Spinal cord (tissue), 10 donors: ENCODE data around the gene CWC22. TPM values are rescaled to one million over a fixed set of nuclear protein-coding genes. Genes with fewer than 3 reads are reported as not detected.
A peak's percentile ranks its signal among the peaks of the same experiment; 100 is the strongest.
"Not testable (repeated sequence)": the region's sequence is repeated elsewhere in the genome, so short reads cannot be mapped to it uniquely, and the experiment has no call there.

Experiments
- DNase-seq, 6 donors: peaks; one replicate each; pipeline versions ENCODE4 v3.0.0 to v3.0.0-alpha.2; 2013 to 2015; ENCODE audit warnings: low spot score in 6 of 6, low read depth in 4 of 6
- H3K27ac ChIP-seq: one replicate; pipeline ENCODE4 v1.5.1; 2013; ENCODE audit warnings: low read depth, low read length, control low read depth
- H3K27me3 ChIP-seq: one replicate; pipeline ENCODE4 v1.6.1; 2013; ENCODE audit warnings: low read length; ENCODE audit not compliant: control insufficient read depth, insufficient read depth
- H3K36me3 ChIP-seq: one replicate; pipeline ENCODE4 v1.6.1; 2013; ENCODE audit warnings: low read length; ENCODE audit not compliant: control insufficient read depth, insufficient read depth
- H3K4me1 ChIP-seq: one replicate; pipeline ENCODE4 v1.6.1; 2013; ENCODE audit warnings: low read length; ENCODE audit not compliant: control insufficient read depth, insufficient read depth
- H3K4me3 ChIP-seq: one replicate; pipeline ENCODE4 v1.5.1; 2013; ENCODE audit warnings: low read depth, low read length, control low read depth
- H3K9me3 ChIP-seq: one replicate; pipeline ENCODE4 v1.6.1; 2013; ENCODE audit warnings: low read length; ENCODE audit not compliant: control insufficient read depth, insufficient read depth
- WGBS: methylation state at CpG from one replicate; pipeline ENCODE4 v1.1.5; 2013; ENCODE audit warnings: missing lambda C conversion rate; ENCODE audit not compliant: insufficient coverage; 5-methylcytosine and 5-hydroxymethylcytosine counted together
- long read RNA-seq, 4 donors: transcript quantifications; one replicate each; lab custom pipeline, GENCODE V29; 2026
- polyA plus RNA-seq, 2 donors: library from polyadenylated mRNA; unstranded; fragments of 120-200 nt; gene quantifications; one replicate each; pipeline ENCODE4 v1.2.1, GENCODE V29; 2013; ENCODE audit not compliant: insufficient read length in 2 of 2
- total RNA-seq, 2 donors: library from RNA; depleted of rRNA in 1 of 2; stranded (reverse); fragments of 120-200 nt in 1 of 2; fragments of >200 nt in 1 of 2; gene quantifications; one replicate each; pipeline versions ENCODE4 v1.2.3 to v1.2.4, GENCODE V29; 2013 to 2014
- donor health status: healthy.

The CWC22 gene
- total RNA-seq (10 to 100 TPM; 21.5 to 27.2 TPM), polyA plus RNA-seq (10 to 100 TPM; 17.1 to 20.7 TPM)
- long read RNA-seq, donor 1, partial matches to known transcripts, result 16 of 17 reads
- long read RNA-seq, donor 1, other reads (novel, unspliced or antisense), result 0 of 17 reads
- long read RNA-seq, donor 2, result 0 reads
- long read RNA-seq, donor 3, partial matches to known transcripts, result 0 of 1 reads
- long read RNA-seq, donor 3, other reads (novel, unspliced or antisense), result 0 of 1 reads
- long read RNA-seq, donor 4, partial matches to known transcripts, result 21 of 23 reads
- long read RNA-seq, donor 4, other reads (novel, unspliced or antisense), result 0 of 23 reads

- peak within 1 kb of the TSS; percentile 84 for H3K27ac ChIP-seq
- WGBS, result 0% methylated on average over 36 of the region's 46 CpGs
- no peaks in the 10 kb centered on the region for H3K27me3 ChIP-seq
- peak; percentile 86 to 99 (median 94) for DNase-seq
- H3K4me3 ChIP-seq, result peak within 1 kb of the TSS; percentile 92
- peaks cover 5% of the 10 kb centered on the region for H3K4me1 ChIP-seq
- H3K9me3 ChIP-seq, result no peaks in the 10 kb centered on the region
- no peaks in the 10 kb centered on the region for H3K36me3 ChIP-seq
These were observed at the start of gene CWC22 for GRCh38 chr2:180006781-180007579. TSS of gene CWC22 (minus strand) at chr2:180007297. CDS start at chr2:179993341, 13,956 bp downstream.

DNA sequence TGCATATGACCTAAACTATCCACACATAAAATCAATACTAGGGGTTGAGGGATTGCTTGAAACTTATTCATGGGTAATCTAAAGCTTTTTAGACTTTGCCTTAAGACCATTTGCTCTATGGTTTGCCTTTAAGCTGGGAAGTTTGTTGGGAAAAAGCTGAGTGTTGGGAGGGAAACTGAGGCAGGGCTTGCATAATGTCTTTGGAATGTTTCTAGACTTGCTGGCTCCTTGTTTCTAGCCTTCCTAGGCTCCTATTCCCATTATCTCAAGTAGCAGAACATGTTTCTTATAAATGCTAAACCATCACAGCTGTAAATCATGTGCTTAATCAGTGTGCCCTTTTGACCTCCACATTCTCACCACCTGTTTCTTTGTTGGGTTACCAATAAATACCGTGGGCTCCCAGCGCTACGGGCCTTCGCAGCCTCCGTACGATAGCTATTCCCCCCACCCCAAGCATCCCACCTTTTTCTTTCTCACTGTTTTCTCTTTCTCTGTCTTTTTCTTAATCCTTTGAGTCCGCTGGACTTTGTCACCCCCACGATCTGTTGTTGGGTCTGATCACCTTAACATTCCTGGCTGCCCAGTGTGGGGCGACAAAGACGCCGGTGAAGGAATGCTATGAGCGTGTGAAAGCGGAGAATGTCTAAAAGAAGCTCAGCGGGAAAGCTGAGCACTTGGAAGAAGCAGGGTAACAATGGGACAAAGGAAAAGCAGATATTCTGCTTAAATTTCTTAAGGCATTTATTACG lies 49.4 kb upstream of the CWC22 start:
- Histone ChIP-seq H3K27ac (no peak overlapping the region), H3K4me1 (no peaks in the 10 kb centered on the region), H3K4me3 (no peak overlapping the region), H3K36me3 (no peaks in the 10 kb centered on the region), H3K27me3 (no peaks in the 10 kb centered on the region), H3K9me3 (no peaks in the 10 kb centered on the region)
- 53% methylated on average over 13 of the region's 15 CpGs for WGBS
- DNase-seq, result no peak

DNA sequence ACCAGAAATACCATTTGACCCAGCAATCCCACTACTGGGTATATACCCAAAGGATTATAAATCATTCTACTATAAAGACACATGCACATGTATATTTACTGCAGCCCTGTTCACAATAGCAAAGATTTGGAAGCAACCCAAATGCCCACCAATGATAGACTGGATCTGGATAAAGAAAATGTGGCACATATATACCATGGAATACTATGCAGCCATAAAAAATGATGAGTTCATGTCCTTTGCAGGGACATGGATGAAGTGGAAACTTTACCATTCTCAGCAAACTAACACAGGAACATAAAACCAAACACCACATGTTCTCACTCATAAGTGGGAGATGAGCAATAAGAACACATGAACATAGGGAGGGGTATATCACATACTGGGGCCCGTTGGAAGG lies 47.5 kb upstream of the CWC22 start:
- not testable (repeated sequence) for H3K4me1 ChIP-seq, H3K36me3 ChIP-seq, H3K27me3 ChIP-seq, H3K9me3 ChIP-seq, H3K27ac ChIP-seq, DNase-seq, H3K4me3 ChIP-seq
- WGBS, result no CpG with 5 or more reads among the region's 1 CpG

- Histone ChIP-seq H3K9me3 (no peaks in the 10 kb centered on the region), H3K4me3 (no peak overlapping the region), H3K27ac (no peak overlapping the region), H3K27me3 (no peaks in the 10 kb centered on the region), H3K36me3 (no peaks in the 10 kb centered on the region), H3K4me1 (no peaks in the 10 kb centered on the region)
- DNase-seq, result no peak
- 93% methylated on average over 2 of the region's 3 CpGs for WGBS
These were observed 43.1 kb upstream of the CWC22 start for GRCh38 chr2:180050246-180050645.

GRCh38 chr2:180048251-180048650 lies 41.2 kb upstream of the CWC22 start:
- H3K36me3 ChIP-seq, result no peaks in the 10 kb centered on the region
- no CpG with 5 or more reads among the region's 1 CpG for WGBS
- H3K4me1 ChIP-seq, result no peaks in the 10 kb centered on the region
- H3K27me3 ChIP-seq, result no peaks in the 10 kb centered on the region
- DNase-seq, result no peak
- no peaks in the 10 kb centered on the region for H3K9me3 ChIP-seq
- H3K27ac ChIP-seq, result no peak overlapping the region
- no peak overlapping the region for H3K4me3 ChIP-seq

DNA sequence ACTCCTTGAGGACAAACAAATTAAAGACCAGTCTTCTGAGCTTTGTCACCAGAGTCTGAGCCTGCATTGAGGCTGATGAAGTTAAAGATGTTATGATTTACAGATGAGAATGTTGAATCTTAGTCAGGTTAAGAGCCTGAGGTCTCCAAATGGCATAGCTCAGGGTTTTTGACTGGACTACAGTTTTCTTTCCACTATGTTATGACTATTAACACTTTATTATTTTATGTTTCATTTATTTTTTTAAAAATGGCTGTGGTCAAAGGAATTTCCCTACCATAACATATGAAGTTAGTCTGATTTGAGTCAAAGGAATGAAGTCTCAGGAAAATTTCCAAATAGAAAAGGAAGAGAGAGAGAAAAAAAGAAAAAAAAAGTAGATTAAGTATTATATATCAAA lies 39.7 kb upstream of the CWC22 start:
- DNase-seq, result no peak
- no peak overlapping the region for H3K4me3 ChIP-seq
- no peaks in the 10 kb centered on the region for H3K9me3 ChIP-seq
- no peaks in the 10 kb centered on the region for H3K4me1 ChIP-seq
- H3K36me3 ChIP-seq, result no peaks in the 10 kb centered on the region
- no peak overlapping the region for H3K27ac ChIP-seq
- H3K27me3 ChIP-seq, result no peaks in the 10 kb centered on the region

DNA sequence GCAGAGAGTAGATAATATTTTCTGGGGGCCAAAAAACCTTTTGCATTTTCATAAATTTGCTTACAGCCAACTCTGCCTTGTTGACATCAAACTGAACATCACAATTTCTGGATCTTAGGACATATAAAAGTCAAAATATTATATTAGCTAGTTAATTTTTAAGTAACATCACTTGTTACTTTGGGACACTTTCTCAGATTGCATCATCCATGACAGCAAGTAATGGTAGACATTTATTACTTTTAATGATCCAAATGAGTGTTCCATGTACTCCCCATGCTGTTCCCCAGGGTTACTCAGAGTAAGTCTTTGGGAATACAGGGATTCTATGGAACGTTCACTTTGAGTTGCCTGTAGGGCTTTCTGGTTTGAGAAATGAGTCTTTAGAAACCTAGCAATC lies 39.1 kb upstream of the CWC22 start:
- DNase-seq, result no peak
- no peak overlapping the region for H3K27ac ChIP-seq
- no CpG with 5 or more reads among the region's 1 CpG for WGBS

GRCh38 chr2:180040146-180040925 lies 33.2 kb upstream of the CWC22 start:
- no peaks in the 10 kb centered on the region for H3K36me3 ChIP-seq
- H3K4me1 ChIP-seq, result no peaks in the 10 kb centered on the region
- DNase-seq, result peak in 2 of 6 donors; percentile 2 to 21
- H3K9me3 ChIP-seq, result no peaks in the 10 kb centered on the region
- no peak overlapping the region for H3K4me3 ChIP-seq
- no peak overlapping the region for H3K27ac ChIP-seq
- H3K27me3 ChIP-seq, result no peaks in the 10 kb centered on the region
- WGBS, result no CpG with 5 or more reads among the region's 1 CpG

More for the DNA sequence above, 39.1 kb upstream of the CWC22 start:
- no peaks in the 10 kb centered on the region for H3K4me1 ChIP-seq
- H3K9me3 ChIP-seq, result no peaks in the 10 kb centered on the region
- no peaks in the 10 kb centered on the region for H3K27me3 ChIP-seq
- H3K36me3 ChIP-seq, result no peaks in the 10 kb centered on the region
- no peak overlapping the region for H3K4me3 ChIP-seq

GRCh38 chr2:180038997-180039396 lies 31.9 kb upstream of the CWC22 start:
- no CpG with 5 or more reads among the region's 2 CpGs for WGBS
- Histone ChIP-seq H3K4me1 (no peaks in the 10 kb centered on the region), H3K27me3 (no peaks in the 10 kb centered on the region), H3K9me3 (no peaks in the 10 kb centered on the region), H3K36me3 (no peaks in the 10 kb centered on the region), H3K4me3 (no peak overlapping the region), H3K27ac (no peak overlapping the region)
- peak in 2 of 6 donors; percentile 28 to 58 for DNase-seq
